GM18951 (cell line): ENCODE measurements around the gene CDH8.

Experiments
- POLR2A ChIP-seq: IDR thresholded peaks from 4 replicates; pipeline ENCODE4 v1.6.1; 2011; ENCODE audit warnings: mild to moderate bottlenecking; ENCODE audit not compliant: insufficient read length, insufficient read depth; ENCODE audit errors: extremely low read depth
- in situ Hi-C: fragments of 300-500 bp; cut with MboI; formaldehyde crosslinking; loops from one replicate; pipeline ENCODE4 v1.12.0; 2022; ENCODE audit warnings: low sequenced_read_pairs, mixed read lengths, inconsistent platforms; ENCODE audit not compliant: unreplicated experiment

CDH8 gene

GRCh38 chr16:62041401-62041800, 5.2 kb upstream of the CDH8 start:
- in situ Hi-C loops = no loop called here
- no peak for TF ChIP-seq POLR2A

- TF ChIP-seq POLR2A = no peak
- in situ Hi-C loops = no loop called here
These were observed 2.4 kb upstream of the CDH8 start for GRCh38 chr16:62038646-62039045.

DNA sequence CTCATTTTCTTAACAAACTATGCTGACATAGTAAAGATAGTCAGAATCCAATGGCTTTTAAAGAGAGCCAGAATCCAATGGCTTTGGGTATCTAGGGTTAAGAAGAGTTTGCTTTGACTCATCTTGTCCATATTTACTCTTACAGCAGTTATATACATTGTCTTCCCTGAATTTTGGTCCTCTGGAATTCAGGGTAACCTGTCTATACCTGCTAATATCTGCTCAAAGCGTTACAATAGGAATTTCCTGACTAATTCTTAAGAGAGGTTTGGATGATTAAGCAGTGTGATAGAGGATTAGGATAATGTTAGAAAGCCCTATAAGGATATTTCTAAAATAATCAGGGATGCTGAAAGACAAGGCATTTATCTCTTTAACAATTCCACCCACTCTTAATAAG, 2.0 kb upstream of the CDH8 start:
- no peak for TF ChIP-seq POLR2A
- in situ Hi-C loops = no loop called here

DNA sequence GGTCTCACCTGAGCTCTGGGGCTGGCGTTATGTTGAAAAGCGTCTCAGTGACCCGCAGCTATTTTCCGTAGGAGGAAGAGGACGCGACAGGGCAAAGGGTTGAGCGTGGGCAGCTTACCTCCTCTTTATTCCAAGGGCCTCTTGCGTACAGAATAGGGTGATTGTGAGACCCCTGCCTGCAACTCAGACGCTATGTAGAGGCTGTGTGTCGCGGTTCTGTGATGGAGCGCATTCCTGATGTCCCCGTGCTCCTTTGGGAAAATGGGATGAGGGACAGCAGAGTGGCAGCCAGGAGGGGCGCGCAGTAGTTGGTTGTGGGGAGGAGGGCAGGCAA, 531 bp upstream of the CDH8 start:
- TF ChIP-seq POLR2A = no peak

GRCh38 chr16:62035115-62036092, 834 bp downstream of the CDH8 start:
- TF ChIP-seq POLR2A = no peak
- in situ Hi-C loops = no loop called here

More for the DNA sequence above, 531 bp upstream of the CDH8 start:
- in situ Hi-C loops = no loop called here

DNA sequence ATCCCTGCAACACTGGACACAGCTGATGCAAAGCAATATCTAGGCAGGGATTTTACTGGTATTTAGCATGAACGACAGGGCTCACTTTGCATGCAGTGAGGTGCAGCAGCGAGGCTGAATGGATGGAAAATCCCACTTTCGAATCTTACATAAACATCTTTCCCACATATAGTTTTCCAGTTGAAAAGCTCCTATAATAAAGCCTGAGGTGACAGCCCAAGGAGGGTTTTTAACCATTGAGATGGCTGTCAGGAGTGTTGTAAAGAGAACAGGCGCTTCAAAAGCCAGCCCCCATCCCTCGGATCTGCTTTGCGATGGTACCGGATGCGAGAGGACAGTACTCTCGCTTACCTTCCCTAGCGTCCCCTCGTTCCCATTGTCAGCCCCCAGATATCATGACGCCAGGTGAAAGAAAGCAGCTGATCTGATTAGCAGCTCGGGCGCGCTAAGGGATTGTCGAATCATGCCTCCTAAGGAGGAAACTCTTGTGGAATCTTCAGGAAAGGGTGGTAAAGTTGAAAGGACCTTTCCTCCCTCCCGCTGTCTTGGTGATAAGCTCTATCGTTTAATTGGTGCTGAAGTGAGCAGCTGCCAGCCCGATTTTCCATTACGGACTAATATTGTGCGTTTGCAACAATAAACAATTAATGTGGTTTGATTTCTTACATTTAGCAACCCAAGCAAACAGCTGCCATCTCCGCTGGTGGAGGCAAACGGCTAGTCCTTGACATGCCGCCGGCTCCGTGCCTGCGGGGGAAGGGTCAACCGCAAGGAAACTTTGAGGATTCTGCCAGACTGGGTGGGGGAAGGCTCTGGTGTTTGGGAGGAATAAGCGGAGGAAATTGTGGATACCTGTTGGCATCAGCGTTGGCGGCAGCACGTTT, 1.8 kb downstream of the CDH8 start:
- no peak for TF ChIP-seq POLR2A
- in situ Hi-C loops = no loop called here

GRCh38 chr16:62033065-62033464, 3.2 kb downstream of the CDH8 start:
- no peak for TF ChIP-seq POLR2A
- in situ Hi-C loops = no loop called here

GRCh38 chr16:62029947-62030346, 6.3 kb downstream of the CDH8 start:
- TF ChIP-seq POLR2A = no peak

DNA sequence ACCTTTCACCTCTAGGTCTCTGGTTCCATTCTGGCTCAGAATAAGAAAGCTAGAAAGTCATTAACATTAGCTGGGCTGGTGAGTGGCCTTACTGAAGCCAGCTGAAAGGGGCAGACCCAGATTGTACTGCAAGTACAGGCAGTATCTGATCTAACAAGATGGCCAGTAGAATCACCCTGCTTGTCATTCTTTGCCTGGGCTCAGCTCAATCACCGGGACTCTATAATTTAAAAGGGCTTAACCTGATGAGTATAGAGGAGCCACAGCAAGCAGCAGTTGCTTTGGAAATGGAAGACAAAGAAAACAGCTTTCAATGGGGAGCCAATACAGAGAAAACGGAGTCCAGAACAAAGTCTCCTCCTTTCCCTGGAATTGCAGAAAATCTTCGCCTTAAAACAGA, 13.6 kb downstream of the CDH8 start:
- in situ Hi-C loops = no loop called here
- no peak for TF ChIP-seq POLR2A

More at GRCh38 chr16:62029947-62030346, 6.3 kb downstream of the CDH8 start:
- in situ Hi-C loops = no loop called here

DNA sequence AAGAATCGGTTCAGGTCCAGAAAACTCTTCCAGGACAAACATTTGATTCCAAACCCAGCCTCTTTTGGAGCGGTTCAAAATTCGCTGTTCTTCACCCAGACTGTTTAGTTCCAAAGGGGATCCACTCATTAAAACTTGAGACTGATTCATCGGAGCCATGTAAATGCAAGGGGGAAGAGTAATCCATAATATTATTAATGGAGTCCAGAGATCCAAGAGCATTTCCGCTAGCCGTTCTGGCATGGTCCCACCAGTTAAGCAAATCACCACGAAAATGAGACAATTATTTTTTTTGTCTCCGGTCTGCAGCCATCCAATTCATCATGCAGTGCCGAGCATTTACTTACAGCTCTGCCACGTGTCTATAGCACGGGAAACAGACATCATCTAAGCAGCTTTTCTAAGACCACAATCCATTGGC, 15.1 kb downstream of the CDH8 start:
- in situ Hi-C loops = no loop called here
- no peak for TF ChIP-seq POLR2A

DNA sequence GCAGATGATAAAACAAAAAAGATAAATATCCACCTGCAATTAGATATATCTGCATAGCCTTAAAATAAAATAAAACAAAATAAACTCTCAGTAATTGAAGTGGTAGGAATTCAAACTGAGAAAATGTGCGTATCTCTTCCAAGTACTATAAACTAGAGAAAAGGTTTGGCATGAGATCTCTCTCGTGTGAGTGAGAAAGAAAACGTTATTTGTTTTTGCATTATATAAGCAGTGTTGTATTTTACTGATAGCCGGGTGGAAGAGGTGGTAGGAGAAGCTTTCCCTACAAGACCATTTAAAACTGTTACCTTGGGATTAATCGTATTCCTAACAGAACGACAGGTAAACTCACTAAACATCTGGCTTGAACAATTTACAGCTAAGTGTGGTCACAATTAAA, 15.6 kb downstream of the CDH8 start:
- TF ChIP-seq POLR2A = no peak
- in situ Hi-C loops = no loop called here

DNA sequence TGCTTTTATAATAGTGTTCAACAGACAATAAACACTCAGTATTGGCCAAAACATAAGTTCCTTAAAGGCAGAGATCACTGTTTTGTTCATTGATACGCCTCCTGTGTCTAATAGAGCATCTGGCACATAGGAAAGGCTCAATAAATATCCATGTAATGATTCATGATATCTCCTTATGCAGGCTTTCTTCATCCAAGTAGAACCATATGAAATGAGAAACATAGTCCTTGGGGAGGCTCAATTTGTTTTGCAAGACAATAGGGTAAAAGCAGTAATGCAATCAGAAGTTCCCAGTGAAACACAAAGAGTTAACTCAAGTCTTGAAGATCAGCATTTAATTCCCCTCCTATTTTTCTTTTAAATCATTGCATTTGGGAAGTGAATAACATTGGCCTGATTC, 16.4 kb downstream of the CDH8 start:
- TF ChIP-seq POLR2A = no peak
- in situ Hi-C loops = no loop called here

GRCh38 chr16:62018301-62019060, 17.8 kb downstream of the CDH8 start:
- in situ Hi-C loops = no loop called here
- no peak for TF ChIP-seq POLR2A
